H9 (cell line): ENCODE measurements around the gene TMEM141. TPM values are rescaled to one million over a fixed set of nuclear protein-coding genes. Genes with fewer than 3 reads are reported as not detected.

Source experiments
- DNase-seq: peaks from one replicate; pipeline ENCODE4 v3.0.0-alpha.2; 2017
- H2AFZ ChIP-seq: one replicate; pipeline ENCODE4 v1.6.1; 2013; ENCODE audit warnings: mild to moderate bottlenecking, low read length, control low read depth, moderate library complexity
- H2AK5ac ChIP-seq: 2 replicates; pipeline ENCODE4 v1.6.1; 2013; ENCODE audit warnings: low read length, control low read depth, mixed read lengths; ENCODE audit not compliant: insufficient read length
- H2BK120ac ChIP-seq: one replicate; pipeline ENCODE4 v1.6.1; 2013; ENCODE audit warnings: low read depth, mild to moderate bottlenecking, low read length, control low read depth, inconsistent platforms; ENCODE audit not compliant: poor library complexity, severe bottlenecking
- H2BK12ac ChIP-seq: 2 replicates; pipeline ENCODE4 v1.6.1; 2013; ENCODE audit warnings: low read length, control low read depth, mixed read lengths, low read depth; ENCODE audit not compliant: insufficient read length
- H2BK15ac ChIP-seq: 2 replicates; pipeline ENCODE4 v1.6.1; 2013; ENCODE audit warnings: low read depth, low read length, control low read depth
- H2BK20ac ChIP-seq: one replicate; pipeline ENCODE4 v1.6.1; 2013; ENCODE audit warnings: low read depth, mild to moderate bottlenecking, low read length, control low read depth, inconsistent platforms; ENCODE audit not compliant: poor library complexity, severe bottlenecking
- H2BK5ac ChIP-seq: 2 replicates; pipeline ENCODE4 v1.6.1; 2013; ENCODE audit warnings: low read length, control low read depth, mixed read lengths; ENCODE audit not compliant: insufficient read length
- H3K14ac ChIP-seq: 2 replicates; pipeline ENCODE4 v1.6.1; 2013; ENCODE audit warnings: low read length, control low read depth; ENCODE audit not compliant: insufficient read depth
- H3K18ac ChIP-seq: 2 replicates; pipeline ENCODE4 v1.6.1; 2013; ENCODE audit warnings: low read depth, mild to moderate bottlenecking, mixed read lengths, low read length, control low read depth; ENCODE audit not compliant: insufficient read length
- H3K23ac ChIP-seq: 2 replicates; pipeline ENCODE4 v1.6.1; 2013; ENCODE audit warnings: low read length, control low read depth, mixed read lengths, low read depth; ENCODE audit not compliant: insufficient read length
- H3K23me2 ChIP-seq: 2 replicates; pipeline ENCODE4 v1.6.1; 2013; ENCODE audit warnings: low read depth, mild to moderate bottlenecking, mixed read lengths, low read length, control low read depth; ENCODE audit not compliant: insufficient read length, poor library complexity, severe bottlenecking
- H3K27ac ChIP-seq: 2 replicates; pipeline ENCODE4 v1.5.1; 2013; ENCODE audit warnings: low read length, control low read depth, mixed read lengths, low read depth; ENCODE audit not compliant: insufficient read length
- H3K27me3 ChIP-seq: 2 replicates; pipeline ENCODE4 v1.6.1; 2013; ENCODE audit warnings: low read length, control low read depth, inconsistent platforms; ENCODE audit not compliant: insufficient read depth
- H3K4ac ChIP-seq: 2 replicates; pipeline ENCODE4 v1.6.1; 2013; ENCODE audit warnings: low read depth, mild to moderate bottlenecking, control low read depth, inconsistent platforms, low read length, moderate library complexity
- H3K4me1 ChIP-seq: 2 replicates; pipeline ENCODE4 v1.6.1; 2013; ENCODE audit warnings: low read length, control low read depth, inconsistent platforms; ENCODE audit not compliant: insufficient read depth
- H3K4me2 ChIP-seq: 2 replicates; pipeline ENCODE4 v1.6.1; 2013; ENCODE audit warnings: low read length, control low read depth, mixed read lengths; ENCODE audit not compliant: insufficient read length, insufficient read depth
- H3K56ac ChIP-seq: 2 replicates; pipeline ENCODE4 v1.6.1; 2013; ENCODE audit warnings: low read depth, mild to moderate bottlenecking, mixed read lengths, low read length, control low read depth; ENCODE audit not compliant: insufficient read length
- H3K79me1 ChIP-seq: 2 replicates; pipeline ENCODE4 v1.6.1; 2013; ENCODE audit warnings: low read depth, mild to moderate bottlenecking, moderate library complexity, low read length, control low read depth, inconsistent platforms; ENCODE audit not compliant: insufficient read depth, poor library complexity, severe bottlenecking
- H3K79me2 ChIP-seq: 2 replicates; pipeline ENCODE4 v1.6.1; 2013; ENCODE audit warnings: low read length, control low read depth, inconsistent platforms; ENCODE audit not compliant: insufficient read depth
- H3K9ac ChIP-seq: 2 replicates; pipeline ENCODE4 v1.6.1; 2013; ENCODE audit warnings: low read length, control low read depth, mixed read lengths; ENCODE audit not compliant: insufficient read length; ENCODE audit errors: extremely low read depth
- H3K9me3 ChIP-seq: one replicate; pipeline ENCODE4 v1.6.1; 2013; ENCODE audit warnings: low read depth, low read length, inconsistent platforms; ENCODE audit not compliant: control insufficient read depth
- H3T11ph ChIP-seq: one replicate; pipeline ENCODE4 v1.6.1; 2013; ENCODE audit warnings: mild to moderate bottlenecking, low read length, control low read depth, inconsistent platforms
- H4K20me1 ChIP-seq: one replicate; pipeline ENCODE4 v1.6.1; 2013; ENCODE audit not compliant: control insufficient read depth, insufficient read length, insufficient read depth
- H4K5ac ChIP-seq: 2 replicates; pipeline ENCODE4 v1.6.1; 2013; ENCODE audit warnings: low read depth, mild to moderate bottlenecking, mixed read lengths, low read length, control low read depth; ENCODE audit not compliant: insufficient read length
- H4K8ac ChIP-seq: replicated peaks from 2 replicates; pipeline ENCODE4 v1.6.1; 2013; ENCODE audit warnings: low read length, control low read depth, mixed read lengths, low read depth; ENCODE audit not compliant: insufficient read length
- H4K91ac ChIP-seq: 2 replicates; pipeline ENCODE4 v1.6.1; 2013; ENCODE audit warnings: low read depth, mild to moderate bottlenecking, moderate library complexity, mixed read lengths, low read length, control low read depth; ENCODE audit not compliant: insufficient read length
- H3K27ac Mint-ChIP-seq, 3 experiments: 2 replicates in 2 of 3; 3 replicates in 1 of 3; pipeline ENCODE4 v1.8.0; 2020 to 2021; ENCODE audit warnings: mixed read lengths in 3 of 3, mild to moderate bottlenecking in 1 of 3, moderate library complexity in 1 of 3
- H3K27me3 Mint-ChIP-seq: 2 replicates; pipeline ENCODE4 v1.8.0; 2021; ENCODE audit warnings: low read depth, mild to moderate bottlenecking, moderate library complexity, mixed read lengths
- H3K36me3 Mint-ChIP-seq, 3 experiments: 2 replicates in 2 of 3; 3 replicates in 1 of 3; pipeline ENCODE4 v1.8.0; 2020 to 2021; ENCODE audit warnings: low read depth in 3 of 3, mixed read lengths in 3 of 3; ENCODE audit not compliant: insufficient read depth in 1 of 3
- H3K4me1 Mint-ChIP-seq, 2 experiments: 2 replicates each; pipeline ENCODE4 v1.8.0; 2020; ENCODE audit warnings: mixed read lengths in 2 of 2
- H3K4me3 Mint-ChIP-seq, 2 experiments: 2 replicates in 1 of 2; 3 replicates in 1 of 2; pipeline ENCODE4 v1.8.0; 2020 to 2021; ENCODE audit warnings: mild to moderate bottlenecking in 2 of 2, mixed read lengths in 2 of 2, moderate library complexity in 1 of 2
- H3K9me3 Mint-ChIP-seq, 2 experiments: 2 replicates in 1 of 2; 3 replicates in 1 of 2; pipeline ENCODE4 v1.8.0; 2020; ENCODE audit warnings: mild to moderate bottlenecking in 2 of 2, mixed read lengths in 2 of 2, moderate library complexity in 1 of 2
- WGBS: extraction: QIAGEN DNeasy Blood & Tissue Kit; methylation state at CpG from one replicate; pipeline ENCODE4 v1.1.7; 2013; ENCODE audit warnings: missing lambda C conversion rate, low lambda C conversion rate, mixed read lengths; ENCODE audit not compliant: insufficient read length; ENCODE audit errors: extremely low coverage; 5-methylcytosine and 5-hydroxymethylcytosine counted together
- total RNA-seq: library from RNA; stranded (reverse); gene quantifications from 2 replicates; pipeline ENCODE4 v1.2.1, GENCODE V29; 2021
- TF ChIP-seq, protein P1 (sequence below): fragments of 200-600 bp; sonication (generic); conservative IDR thresholded peaks from 3 replicates; pipeline ENCODE4 v1.8.0; 2021; ENCODE audit warnings: antibody characterized with exemption, mild to moderate bottlenecking

The TMEM141 gene
- total RNA-seq, 1 experiment from 2014 or later: 55.2 TPM

DNA sequence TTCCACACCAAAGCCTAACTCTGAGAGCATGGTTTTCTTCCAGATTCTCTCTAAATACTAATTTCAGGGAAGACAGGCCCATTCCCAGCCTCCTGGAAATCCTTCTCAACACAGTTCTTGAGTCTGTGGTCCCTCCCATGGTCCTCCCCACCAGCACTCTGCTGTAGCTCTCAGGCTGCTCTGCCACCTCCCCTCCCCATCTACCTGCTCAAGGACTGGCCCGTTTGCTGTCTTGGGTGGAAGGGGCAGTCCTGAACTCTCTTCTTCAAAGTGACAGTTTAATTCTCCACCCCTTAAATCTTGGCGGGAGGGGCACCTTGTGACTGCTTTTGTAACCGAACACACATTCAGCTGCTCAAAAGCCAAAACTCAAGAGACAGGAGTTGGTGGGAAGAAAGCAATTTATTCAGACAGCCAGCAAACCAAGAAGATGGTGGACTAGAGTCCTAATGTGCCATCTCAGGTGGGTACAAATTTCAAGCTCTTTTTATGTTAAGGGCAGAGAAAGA lies 19.2 kb upstream of the TMEM141 start:
- peaks cover 6 to 9% of the 10 kb centered on the region in 2 experiments for H3K4me1 Mint-ChIP-seq
- Histone ChIP-seq H3K56ac (no peak overlapping the region), H4K91ac (no peak overlapping the region), H2BK120ac (no peak overlapping the region), H3K18ac (no peak overlapping the region), H3K9ac (no peak overlapping the region), H2BK20ac (no peak overlapping the region), H2BK12ac (no peak overlapping the region), H3K14ac (no peak overlapping the region), H3K79me1 (no peaks in the 10 kb centered on the region), H4K20me1 (no peaks in the 10 kb centered on the region), H4K8ac (no peak overlapping the region), H3K27me3 (no peaks in the 10 kb centered on the region), H3K23ac (no peak overlapping the region), H4K5ac (no peak overlapping the region), H2BK5ac (no peak overlapping the region), H3K9me3 (no peaks in the 10 kb centered on the region), H3K23me2 (no peaks in the 10 kb centered on the region), H2BK15ac (no peak overlapping the region), H3K4me2 (no peak overlapping the region), H3T11ph (no peak overlapping the region), H3K79me2 (no peaks in the 10 kb centered on the region), H3K27ac (no peak overlapping the region), H2AK5ac (no peak overlapping the region), H2AFZ (no peak overlapping the region), H3K4ac (no peak overlapping the region), H3K4me1 (no peaks in the 10 kb centered on the region)
- no peak overlapping the region for H3K4me3 Mint-ChIP-seq
- peaks cover 7 to 12% (median 11%) of the 10 kb centered on the region in 3 experiments for H3K36me3 Mint-ChIP-seq
- no CpG with 5 or more reads among the region's 3 CpGs for WGBS
- H3K27me3 Mint-ChIP-seq: peaks cover 34% of the 10 kb centered on the region
- H3K27ac Mint-ChIP-seq: no peak overlapping the region
- peaks cover 14 to 15% of the 10 kb centered on the region in 2 experiments for H3K9me3 Mint-ChIP-seq
- TF ChIP-seq, protein P1, sequence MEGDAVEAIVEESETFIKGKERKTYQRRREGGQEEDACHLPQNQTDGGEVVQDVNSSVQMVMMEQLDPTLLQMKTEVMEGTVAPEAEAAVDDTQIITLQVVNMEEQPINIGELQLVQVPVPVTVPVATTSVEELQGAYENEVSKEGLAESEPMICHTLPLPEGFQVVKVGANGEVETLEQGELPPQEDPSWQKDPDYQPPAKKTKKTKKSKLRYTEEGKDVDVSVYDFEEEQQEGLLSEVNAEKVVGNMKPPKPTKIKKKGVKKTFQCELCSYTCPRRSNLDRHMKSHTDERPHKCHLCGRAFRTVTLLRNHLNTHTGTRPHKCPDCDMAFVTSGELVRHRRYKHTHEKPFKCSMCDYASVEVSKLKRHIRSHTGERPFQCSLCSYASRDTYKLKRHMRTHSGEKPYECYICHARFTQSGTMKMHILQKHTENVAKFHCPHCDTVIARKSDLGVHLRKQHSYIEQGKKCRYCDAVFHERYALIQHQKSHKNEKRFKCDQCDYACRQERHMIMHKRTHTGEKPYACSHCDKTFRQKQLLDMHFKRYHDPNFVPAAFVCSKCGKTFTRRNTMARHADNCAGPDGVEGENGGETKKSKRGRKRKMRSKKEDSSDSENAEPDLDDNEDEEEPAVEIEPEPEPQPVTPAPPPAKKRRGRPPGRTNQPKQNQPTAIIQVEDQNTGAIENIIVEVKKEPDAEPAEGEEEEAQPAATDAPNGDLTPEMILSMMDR: no peak
- no peak for DNase-seq
